ENCODE data around the gene POLD1. TPM values are rescaled to one million over a fixed set of nuclear protein-coding genes. Genes with fewer than 3 reads are reported as not detected.
"Not testable (repeated sequence)": the region's sequence is repeated elsewhere in the genome, so short reads cannot be mapped to it uniquely, and the experiment has no call there.

The POLD1 gene
- 57.2 TPM for polyA plus RNA-seq (2013, experiment 1 of 2)
- polyA plus RNA-seq (2013, experiment 2 of 2) = 57.3 TPM

GRCh38 chr19:50383852-50384684 is at the start of gene POLD1:
TSS of gene POLD1 (plus strand) at chr19:50384347. CDS start at chr19:50398852, 14,505 bp downstream.
- Histone ChIP-seq H3K4me3 (ENCODE audit: low read length) (peak within 1 kb of the TSS; percentile 64), H2BK5ac (ENCODE audit: low read length) (no peak within 1 kb of the TSS), H3K79me2 (ENCODE audit: control insufficient read depth, insufficient read depth, low read length) (peaks cover 27% of the 10 kb centered on the region), H3K4ac (ENCODE audit: low read depth, low read length) (peak within 1 kb of the TSS; percentile 62), H3K23ac (ENCODE audit: low read length) (no peak within 1 kb of the TSS), H3K56ac (ENCODE audit: low read length) (peak within 1 kb of the TSS; percentile 98), H3K79me1 (ENCODE audit: low read length) (peaks cover 13% of the 10 kb centered on the region), H4K8ac (ENCODE audit: low read depth, low read length) (no peak within 1 kb of the TSS), H3K4me1 (ENCODE audit: control insufficient read depth, low read depth, low read length) (peaks cover 2% of the 10 kb centered on the region), H3K27ac (ENCODE audit: low read depth, low read length) (peak within 1 kb of the TSS; percentile 66), H2BK15ac (replicated peaks; ENCODE audit: low read depth) (no peak within 1 kb of the TSS), H3K4me2 (ENCODE audit: low read length) (peak within 1 kb of the TSS; percentile 98), H2AK5ac (ENCODE audit: low read length) (no peak within 1 kb of the TSS), H3K9ac (ENCODE audit: low read length) (peak within 1 kb of the TSS; percentile 89), H3K18ac (ENCODE audit: low read length) (peak within 1 kb of the TSS; percentile 55), H4K5ac (ENCODE audit: low read length) (no peak within 1 kb of the TSS), H3K36me3 (ENCODE audit: control insufficient read depth, insufficient read depth, low read length) (peaks cover 2% of the 10 kb centered on the region), H3K27me3 (ENCODE audit: insufficient read depth, low read length, poor library complexity) (no peaks in the 10 kb centered on the region), H2BK120ac (ENCODE audit: low read depth, low read length) (no peak within 1 kb of the TSS)
- WGBS (ENCODE audit: extremely low coverage, insufficient coverage, low lambda C conversion rate) = no CpG with 5 or more reads among the region's 78 CpGs
- peak; percentile 98 for DNase-seq

DNA sequence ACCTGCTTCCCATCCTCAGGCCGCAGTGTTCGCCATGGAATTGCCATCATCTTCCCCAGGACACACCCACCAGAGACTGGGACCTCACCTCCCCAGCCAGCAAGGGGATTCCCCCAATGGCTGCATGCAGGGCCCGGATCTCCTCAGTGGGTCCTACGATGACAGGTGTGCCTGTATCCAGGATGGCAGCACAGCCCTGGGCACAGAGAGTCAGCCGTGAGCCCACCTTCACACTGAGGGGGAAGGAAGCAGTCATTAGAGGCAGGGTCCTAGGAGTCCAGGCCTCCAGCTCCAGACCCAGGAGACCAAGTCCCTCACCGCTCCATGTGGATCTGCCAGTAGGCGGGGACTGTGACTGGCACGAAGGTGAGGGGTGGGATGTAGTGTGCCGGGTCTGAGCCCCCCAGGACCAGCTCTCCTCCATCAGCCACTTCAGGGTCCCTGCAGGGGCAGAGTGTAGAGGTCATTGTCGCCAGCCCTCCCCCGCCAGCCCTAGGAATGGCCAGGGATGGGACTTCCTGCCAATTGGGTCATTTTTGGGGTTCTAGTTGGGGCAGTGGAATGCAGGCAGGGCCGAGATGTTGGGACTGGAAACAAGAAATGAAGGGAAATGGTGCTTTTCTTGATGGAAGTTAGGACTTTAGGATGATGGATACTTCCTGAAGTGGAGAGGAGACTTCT is 49.3 kb upstream of the POLD1 start:
- Histone ChIP-seq H3K4ac (ENCODE audit: low read depth, low read length) (no peak overlapping the region), H2BK15ac (replicated peaks; ENCODE audit: low read depth) (no peak overlapping the region), H3K79me2 (ENCODE audit: control insufficient read depth, insufficient read depth, low read length) (no peaks in the 10 kb centered on the region), H3K4me1 (ENCODE audit: control insufficient read depth, low read depth, low read length) (peaks cover 4% of the 10 kb centered on the region), H2AK5ac (ENCODE audit: low read length) (no peak overlapping the region), H3K18ac (ENCODE audit: low read length) (no peak overlapping the region), H3K27ac (ENCODE audit: low read depth, low read length) (no peak overlapping the region), H3K4me2 (ENCODE audit: low read length) (no peak overlapping the region), H4K5ac (ENCODE audit: low read length) (no peak overlapping the region), H4K8ac (ENCODE audit: low read depth, low read length) (no peak overlapping the region), H3K23ac (ENCODE audit: low read length) (no peak overlapping the region), H3K4me3 (ENCODE audit: low read length) (no peak overlapping the region), H3K36me3 (ENCODE audit: control insufficient read depth, insufficient read depth, low read length) (no peaks in the 10 kb centered on the region), H3K56ac (ENCODE audit: low read length) (no peak overlapping the region), H2BK120ac (ENCODE audit: low read depth, low read length) (no peak overlapping the region), H3K27me3 (ENCODE audit: insufficient read depth, low read length, poor library complexity) (no peaks in the 10 kb centered on the region), H2BK5ac (ENCODE audit: low read length) (no peak overlapping the region), H3K9ac (ENCODE audit: low read length) (no peak overlapping the region), H3K79me1 (ENCODE audit: low read length) (no peaks in the 10 kb centered on the region)
- WGBS (ENCODE audit: extremely low coverage, insufficient coverage, low lambda C conversion rate) = no CpG with 5 or more reads among the region's 12 CpGs
- DNase-seq = no peak

DNA sequence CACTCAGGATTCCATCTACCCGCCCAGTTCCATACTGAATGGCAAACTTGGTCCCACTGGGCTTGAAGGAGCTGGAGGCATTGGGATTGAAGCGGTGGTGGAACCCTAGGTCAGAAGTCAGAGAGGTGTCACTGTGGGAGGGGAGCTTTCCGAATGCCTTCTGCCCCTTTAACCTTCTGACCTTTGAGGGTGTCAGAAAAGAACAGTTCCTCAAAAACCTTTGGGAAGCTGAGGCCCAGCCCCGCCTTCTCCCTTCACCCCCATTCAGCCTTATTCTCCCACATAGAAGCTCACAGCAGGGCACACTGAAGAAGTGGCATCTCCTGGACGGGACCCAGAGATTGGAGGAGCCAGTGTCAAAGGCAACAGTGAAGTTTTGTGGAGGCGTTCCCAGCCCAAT is 47.1 kb upstream of the POLD1 start:
- no CpG with 5 or more reads among the region's 6 CpGs for WGBS (ENCODE audit: extremely low coverage, insufficient coverage, low lambda C conversion rate)
- H3K56ac ChIP-seq (ENCODE audit: low read length) = not testable (repeated sequence)

GRCh38 chr19:50340331-50340730 is 43.8 kb upstream of the POLD1 start:
- Histone ChIP-seq H4K5ac (ENCODE audit: low read length) (no peak overlapping the region), H3K4ac (ENCODE audit: low read depth, low read length) (no peak overlapping the region), H2BK120ac (ENCODE audit: low read depth, low read length) (no peak overlapping the region), H2BK5ac (ENCODE audit: low read length) (no peak overlapping the region), H3K4me2 (ENCODE audit: low read length) (no peak overlapping the region), H3K4me1 (ENCODE audit: control insufficient read depth, low read depth, low read length) (no peaks in the 10 kb centered on the region), H3K18ac (ENCODE audit: low read length) (no peak overlapping the region), H4K8ac (ENCODE audit: low read depth, low read length) (no peak overlapping the region), H3K79me2 (ENCODE audit: control insufficient read depth, insufficient read depth, low read length) (no peaks in the 10 kb centered on the region), H3K27me3 (ENCODE audit: insufficient read depth, low read length, poor library complexity) (no peaks in the 10 kb centered on the region), H3K36me3 (ENCODE audit: control insufficient read depth, insufficient read depth, low read length) (no peaks in the 10 kb centered on the region), H3K56ac (ENCODE audit: low read length) (no peak overlapping the region), H3K79me1 (ENCODE audit: low read length) (no peaks in the 10 kb centered on the region), H3K9ac (ENCODE audit: low read length) (no peak overlapping the region), H2AK5ac (ENCODE audit: low read length) (no peak overlapping the region), H3K4me3 (ENCODE audit: low read length) (no peak overlapping the region), H2BK15ac (replicated peaks; ENCODE audit: low read depth) (no peak overlapping the region), H3K23ac (ENCODE audit: low read length) (no peak overlapping the region), H3K27ac (ENCODE audit: low read depth, low read length) (no peak overlapping the region)
- DNase-seq = no peak

More for the DNA sequence above, 47.1 kb upstream of the POLD1 start:
- not testable (repeated sequence) for H3K79me2 ChIP-seq (ENCODE audit: control insufficient read depth, insufficient read depth, low read length); H3K4me2 ChIP-seq (ENCODE audit: low read length); H3K4me3 ChIP-seq (ENCODE audit: low read length); H3K9ac ChIP-seq (ENCODE audit: low read length); H2BK5ac ChIP-seq (ENCODE audit: low read length); H3K23ac ChIP-seq (ENCODE audit: low read length); H3K79me1 ChIP-seq (ENCODE audit: low read length); DNase-seq; H3K18ac ChIP-seq (ENCODE audit: low read length); H3K27ac ChIP-seq (ENCODE audit: low read depth, low read length); H3K27me3 ChIP-seq (ENCODE audit: insufficient read depth, low read length, poor library complexity); H4K5ac ChIP-seq (ENCODE audit: low read length); H3K36me3 ChIP-seq (ENCODE audit: control insufficient read depth, insufficient read depth, low read length); H3K4ac ChIP-seq (ENCODE audit: low read depth, low read length); H3K4me1 ChIP-seq (ENCODE audit: control insufficient read depth, low read depth, low read length); H2AK5ac ChIP-seq (ENCODE audit: low read length); H4K8ac ChIP-seq (ENCODE audit: low read depth, low read length); H2BK15ac ChIP-seq (replicated peaks; ENCODE audit: low read depth); H2BK120ac ChIP-seq (ENCODE audit: low read depth, low read length)

GRCh38 chr19:50341091-50341564 is 43.0 kb upstream of the POLD1 start:
- no peak overlapping the region for H3K27ac ChIP-seq (ENCODE audit: low read depth, low read length)
- H3K4ac ChIP-seq (ENCODE audit: low read depth, low read length) = no peak overlapping the region
- no peak for DNase-seq
- H3K56ac ChIP-seq (ENCODE audit: low read length) = no peak overlapping the region
- H3K4me2 ChIP-seq (ENCODE audit: low read length) = no peak overlapping the region
- no peak overlapping the region for H2BK15ac ChIP-seq (replicated peaks; ENCODE audit: low read depth)
- no peaks in the 10 kb centered on the region for H3K27me3 ChIP-seq (ENCODE audit: insufficient read depth, low read length, poor library complexity)
- no peak overlapping the region for H2BK120ac ChIP-seq (ENCODE audit: low read depth, low read length)
- H3K23ac ChIP-seq (ENCODE audit: low read length) = no peak overlapping the region
- H3K36me3 ChIP-seq (ENCODE audit: control insufficient read depth, insufficient read depth, low read length) = no peaks in the 10 kb centered on the region
- H3K79me2 ChIP-seq (ENCODE audit: control insufficient read depth, insufficient read depth, low read length) = no peaks in the 10 kb centered on the region
- H3K4me1 ChIP-seq (ENCODE audit: control insufficient read depth, low read depth, low read length) = no peaks in the 10 kb centered on the region
- WGBS (ENCODE audit: extremely low coverage, insufficient coverage, low lambda C conversion rate) = no CpG with 5 or more reads among the region's 3 CpGs
- no peak overlapping the region for H4K8ac ChIP-seq (ENCODE audit: low read depth, low read length)
- no peak overlapping the region for H3K4me3 ChIP-seq (ENCODE audit: low read length)
- no peaks in the 10 kb centered on the region for H3K79me1 ChIP-seq (ENCODE audit: low read length)
- no peak overlapping the region for H3K9ac ChIP-seq (ENCODE audit: low read length)
- no peak overlapping the region for H4K5ac ChIP-seq (ENCODE audit: low read length)
- no peak overlapping the region for H2BK5ac ChIP-seq (ENCODE audit: low read length)
- H2AK5ac ChIP-seq (ENCODE audit: low read length) = no peak overlapping the region
- H3K18ac ChIP-seq (ENCODE audit: low read length) = no peak overlapping the region
